ENCODE data around the gene E2F1.

DNA sequence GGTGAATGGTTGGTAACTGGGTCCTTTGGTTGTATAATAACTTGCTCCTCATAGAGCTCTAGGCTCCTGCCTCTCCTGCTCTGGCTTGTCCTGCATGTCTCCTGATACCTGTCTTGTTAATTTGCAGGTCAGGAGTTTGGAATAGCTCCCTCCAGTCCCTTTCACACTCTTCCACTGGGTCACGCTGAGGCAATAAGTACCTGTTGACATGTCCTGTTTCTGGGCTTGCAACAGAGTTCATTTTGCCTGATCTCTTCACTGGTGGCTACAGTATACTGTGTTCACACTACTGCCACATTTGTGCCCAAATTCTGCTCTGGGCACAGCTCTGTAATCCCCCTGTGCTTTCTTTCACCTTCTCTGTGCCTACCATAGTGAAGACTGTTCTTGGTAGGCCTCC is 49.4 kb downstream of the E2F1 start:
- TF ChIP-seq, protein P1, sequence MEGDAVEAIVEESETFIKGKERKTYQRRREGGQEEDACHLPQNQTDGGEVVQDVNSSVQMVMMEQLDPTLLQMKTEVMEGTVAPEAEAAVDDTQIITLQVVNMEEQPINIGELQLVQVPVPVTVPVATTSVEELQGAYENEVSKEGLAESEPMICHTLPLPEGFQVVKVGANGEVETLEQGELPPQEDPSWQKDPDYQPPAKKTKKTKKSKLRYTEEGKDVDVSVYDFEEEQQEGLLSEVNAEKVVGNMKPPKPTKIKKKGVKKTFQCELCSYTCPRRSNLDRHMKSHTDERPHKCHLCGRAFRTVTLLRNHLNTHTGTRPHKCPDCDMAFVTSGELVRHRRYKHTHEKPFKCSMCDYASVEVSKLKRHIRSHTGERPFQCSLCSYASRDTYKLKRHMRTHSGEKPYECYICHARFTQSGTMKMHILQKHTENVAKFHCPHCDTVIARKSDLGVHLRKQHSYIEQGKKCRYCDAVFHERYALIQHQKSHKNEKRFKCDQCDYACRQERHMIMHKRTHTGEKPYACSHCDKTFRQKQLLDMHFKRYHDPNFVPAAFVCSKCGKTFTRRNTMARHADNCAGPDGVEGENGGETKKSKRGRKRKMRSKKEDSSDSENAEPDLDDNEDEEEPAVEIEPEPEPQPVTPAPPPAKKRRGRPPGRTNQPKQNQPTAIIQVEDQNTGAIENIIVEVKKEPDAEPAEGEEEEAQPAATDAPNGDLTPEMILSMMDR (IDR thresholded peaks at IDR 0.05): no peak
- no peak for TF ChIP-seq POLR2A (IDR thresholded peaks at IDR 0.05)
